ENCODE measurements around the gene NPC1.

NPC1 gene
- total RNA-seq, result 38.0 to 162 (median 78.0) reads per million in 9 experiments

- ATAC-seq (replicated peaks) (peak; percentile 84), DNase-seq (peak; percentile 89 to 92 (median 91))
- peak within 1 kb of the TSS; percentile 92 to 93 for H3K4me3 Mint-ChIP-seq
- H3K36me3 Mint-ChIP-seq (ENCODE audit: insufficient read depth), result peaks cover 33% of the 10 kb centered on the region
- no peaks in the 10 kb centered on the region for H3K9me3 Mint-ChIP-seq
- peaks cover 33 to 38% of the 10 kb centered on the region in 2 donors for H3K4me1 Mint-ChIP-seq (ENCODE audit: low read depth in 2 of 2)
- no peaks in the 10 kb centered on the region for H3K27me3 Mint-ChIP-seq
- peak within 1 kb of the TSS; percentile 89 to 96 for H3K27ac Mint-ChIP-seq
These were observed at the start of gene NPC1 for GRCh38 chr18:23586249-23587196. Gene NPC1 (minus strand): TSS chr18:23586506. CDS start chr18:23586343, 163 bp downstream.

- ATAC-seq (replicated peaks) (no peak), DNase-seq (no peak)
- H3K36me3 Mint-ChIP-seq (ENCODE audit: insufficient read depth), result no peaks in the 10 kb centered on the region
- no peak overlapping the region for H3K4me3 Mint-ChIP-seq
- peaks cover 5 to 41% of the 10 kb centered on the region in 2 donors for H3K27me3 Mint-ChIP-seq
- no peaks in the 10 kb centered on the region for H3K9me3 Mint-ChIP-seq
- no peak overlapping the region for H3K27ac Mint-ChIP-seq
- H3K4me1 Mint-ChIP-seq (ENCODE audit: low read depth in 2 of 2), result peaks cover 1 to 5% of the 10 kb centered on the region in 2 donors
These were observed 49.7 kb upstream of the NPC1 start for GRCh38 chr18:23636071-23636399.

- Mint-ChIP-seq H3K4me3 (no peak overlapping the region), H3K4me1 (ENCODE audit: low read depth in 2 of 2) (peaks cover 1 to 5% of the 10 kb centered on the region in 2 donors), H3K27me3 (peaks cover 5 to 41% of the 10 kb centered on the region in 2 donors), H3K36me3 (ENCODE audit: insufficient read depth) (no peaks in the 10 kb centered on the region), H3K27ac (peak overlapping the region in 1 of 2 donors; percentile 37), H3K9me3 (no peaks in the 10 kb centered on the region)
- DNase-seq (no peak), ATAC-seq (replicated peaks) (no peak)
These were observed 49.2 kb upstream of the NPC1 start for GRCh38 chr18:23635283-23636070.

GRCh38 chr18:23634692-23635091 is 48.4 kb upstream of the NPC1 start:
- H3K4me3 Mint-ChIP-seq, result no peak overlapping the region
- peaks cover 1 to 5% of the 10 kb centered on the region in 2 donors for H3K4me1 Mint-ChIP-seq (ENCODE audit: low read depth in 2 of 2)
- DNase-seq (no peak), ATAC-seq (replicated peaks) (no peak)
- peak overlapping the region in 1 of 2 donors; percentile 37 for H3K27ac Mint-ChIP-seq
- H3K27me3 Mint-ChIP-seq, result peaks cover 5 to 37% of the 10 kb centered on the region in 2 donors
- H3K9me3 Mint-ChIP-seq, result no peaks in the 10 kb centered on the region
- no peaks in the 10 kb centered on the region for H3K36me3 Mint-ChIP-seq (ENCODE audit: insufficient read depth)

GRCh38 chr18:23632615-23633014 is 46.3 kb upstream of the NPC1 start:
- H3K27ac Mint-ChIP-seq, result no peak overlapping the region
- peaks cover 0 to 29% of the 10 kb centered on the region in 2 donors for H3K27me3 Mint-ChIP-seq
- H3K4me1 Mint-ChIP-seq (ENCODE audit: low read depth in 2 of 2), result peaks cover 1 to 5% of the 10 kb centered on the region in 2 donors

GRCh38 chr18:23631746-23632145 is 45.4 kb upstream of the NPC1 start:
- ATAC-seq (replicated peaks) (no peak), DNase-seq (no peak)
- H3K4me1 Mint-ChIP-seq (ENCODE audit: low read depth in 2 of 2), result peaks cover 1 to 5% of the 10 kb centered on the region in 2 donors
- H3K27me3 Mint-ChIP-seq, result peaks cover 0 to 29% of the 10 kb centered on the region in 2 donors
- no peak overlapping the region for H3K4me3 Mint-ChIP-seq
- H3K36me3 Mint-ChIP-seq (ENCODE audit: insufficient read depth), result no peaks in the 10 kb centered on the region
- H3K9me3 Mint-ChIP-seq, result no peaks in the 10 kb centered on the region
- H3K27ac Mint-ChIP-seq, result no peak overlapping the region

More at GRCh38 chr18:23632615-23633014, 46.3 kb upstream of the NPC1 start:
- ATAC-seq (replicated peaks), result no peak
- no peaks in the 10 kb centered on the region for H3K36me3 Mint-ChIP-seq (ENCODE audit: insufficient read depth)
- DNase-seq, result no peak
- no peaks in the 10 kb centered on the region for H3K9me3 Mint-ChIP-seq
- H3K4me3 Mint-ChIP-seq, result no peak overlapping the region

- ATAC-seq (replicated peaks), result no peak
- Mint-ChIP-seq H3K27me3 (peaks cover 0 to 29% of the 10 kb centered on the region in 2 donors), H3K4me3 (no peak overlapping the region), H3K27ac (no peak overlapping the region), H3K36me3 (ENCODE audit: insufficient read depth) (no peaks in the 10 kb centered on the region), H3K9me3 (no peaks in the 10 kb centered on the region), H3K4me1 (ENCODE audit: low read depth in 2 of 2) (peaks cover 1 to 5% of the 10 kb centered on the region in 2 donors)
- no peak for DNase-seq
These were observed 45.0 kb upstream of the NPC1 start for GRCh38 chr18:23631312-23631711.

GRCh38 chr18:23629444-23629946 is 43.2 kb upstream of the NPC1 start:
- peaks cover 0 to 18% of the 10 kb centered on the region in 2 donors for H3K27me3 Mint-ChIP-seq
- H3K4me3 Mint-ChIP-seq, result no peak overlapping the region
- no peaks in the 10 kb centered on the region for H3K36me3 Mint-ChIP-seq (ENCODE audit: insufficient read depth)
- no peaks in the 10 kb centered on the region for H3K9me3 Mint-ChIP-seq
- no peak for DNase-seq
- H3K27ac Mint-ChIP-seq, result no peak overlapping the region
- H3K4me1 Mint-ChIP-seq (ENCODE audit: low read depth in 2 of 2), result no peaks in the 10 kb centered on the region
- ATAC-seq (replicated peaks), result no peak

GRCh38 chr18:23627970-23628369 is 41.7 kb upstream of the NPC1 start:
- no peaks in the 10 kb centered on the region for H3K4me1 Mint-ChIP-seq (ENCODE audit: low read depth in 2 of 2)
- ATAC-seq (replicated peaks) (no peak), DNase-seq (no peak)
- H3K9me3 Mint-ChIP-seq, result no peaks in the 10 kb centered on the region
- H3K4me3 Mint-ChIP-seq, result no peak overlapping the region
- peaks cover 0 to 7% of the 10 kb centered on the region in 2 donors for H3K27me3 Mint-ChIP-seq
- H3K27ac Mint-ChIP-seq, result no peak overlapping the region
- no peaks in the 10 kb centered on the region for H3K36me3 Mint-ChIP-seq (ENCODE audit: insufficient read depth)

GRCh38 chr18:23627321-23627720 is 41.0 kb upstream of the NPC1 start:
- Mint-ChIP-seq H3K27me3 (peaks cover 0 to 10% of the 10 kb centered on the region in 2 donors), H3K4me1 (ENCODE audit: low read depth in 2 of 2) (no peaks in the 10 kb centered on the region), H3K36me3 (ENCODE audit: insufficient read depth) (no peaks in the 10 kb centered on the region), H3K9me3 (no peaks in the 10 kb centered on the region), H3K27ac (no peak overlapping the region), H3K4me3 (no peak overlapping the region)
- ATAC-seq (replicated peaks), result no peak
- no peak for DNase-seq

- H3K9me3 Mint-ChIP-seq, result no peaks in the 10 kb centered on the region
- H3K27me3 Mint-ChIP-seq, result peaks cover 6 to 13% of the 10 kb centered on the region in 2 donors
- no peak overlapping the region for H3K4me3 Mint-ChIP-seq
- no peak for DNase-seq
- ATAC-seq (replicated peaks), result no peak
- H3K27ac Mint-ChIP-seq, result no peak overlapping the region
- H3K4me1 Mint-ChIP-seq (ENCODE audit: low read depth in 2 of 2), result peaks cover 0 to 3% of the 10 kb centered on the region in 2 donors
- no peaks in the 10 kb centered on the region for H3K36me3 Mint-ChIP-seq (ENCODE audit: insufficient read depth)
These were observed 40.4 kb upstream of the NPC1 start for GRCh38 chr18:23626451-23627279.

GRCh38 chr18:23623040-23623439 is 36.7 kb upstream of the NPC1 start:
- Mint-ChIP-seq H3K4me3 (no peak overlapping the region), H3K9me3 (no peaks in the 10 kb centered on the region), H3K27ac (peak overlapping the region in 1 of 2 donors; percentile 52), H3K36me3 (ENCODE audit: insufficient read depth) (peaks cover 2% of the 10 kb centered on the region), H3K4me1 (ENCODE audit: low read depth in 2 of 2) (peaks cover 4 to 6% of the 10 kb centered on the region in 2 donors), H3K27me3 (peaks cover 27 to 42% of the 10 kb centered on the region in 2 donors)
- DNase-seq (no peak), ATAC-seq (replicated peaks) (no peak)
